OCI-LY1 (cell line): ENCODE data around the gene RPS3.

Experiments
- CTCF ChIP-seq: fragments of 200-600 bp; sonication (generic), shearing (Covaris generic); IDR thresholded peaks from 2 replicates; pipeline ENCODE4 v1.5.1; 2017; ENCODE audit warnings: mild to moderate bottlenecking, antibody characterized with exemption, low read length, moderate library complexity, mixed read lengths
- EZH2 ChIP-seq: fragments of 200-600 bp; sonication (generic), shearing (Covaris generic); IDR thresholded peaks from 2 replicates; pipeline ENCODE4 v1.8.0; 2017; ENCODE audit warnings: borderline replicate concordance, mixed run types, mild to moderate bottlenecking, antibody characterized with exemption, low read length, moderate library complexity, mixed read lengths

GRCh38 chr11:75380245-75380644 lies 19.1 kb upstream of the RPS3 start:
- no peak for TF ChIP-seq CTCF
- TF ChIP-seq EZH2, result no peak
